GM12878 (cell line): Measurements from ENCODE around the gene DNAH17. TPM values are rescaled to one million over a fixed set of nuclear protein-coding genes. Genes with fewer than 3 reads are reported as not detected.

Experiments used
- ATAC-seq: fragments of 200-7000 bp; cut with Tn5 transposase; 3 replicates; pipeline ENCODE4 v1.9.1; 2020; ENCODE audit warnings: mild to moderate bottlenecking, moderate library complexity
- BruUV-seq: library from RNA; stranded (reverse); fragments of 400-500 nt; replicated peaks from 2 replicates; lab custom pipeline; 2021; lab: Mats Ljungman, UMichigan
- CTCF ChIA-PET: fragments of 300-600 bp; sonication (Branson Sonifier 250); formaldehyde crosslinking; extraction: SDS; loops from one replicate; lab custom pipeline; 2021; ENCODE audit warnings: inconsistent platforms; lab: Yijun Ruan, JAX
- POLR2A ChIA-PET: fragments of 350-600 bp; formaldehyde crosslinking; extraction: SDS; loops from one replicate; lab custom pipeline; 2021; ENCODE audit warnings: inconsistent platforms; lab: Charles Lee
- RAD21 ChIA-PET: fragments of 300-600 bp; sonication (Branson Sonifier 250); formaldehyde crosslinking; loops from one replicate; lab custom pipeline; 2023; ENCODE audit warnings: antibody characterized with exemption; ENCODE audit not compliant: unreplicated experiment; lab: Charles Lee
- SMC1A ChIA-PET: fragments of 300-600 bp; sonication (Branson Sonifier 250); formaldehyde crosslinking; loops from one replicate; lab custom pipeline; 2023; ENCODE audit not compliant: unreplicated experiment, uncharacterized antibody; lab: Charles Lee
- DNase-seq: peaks from one replicate; pipeline ENCODE4 v3.0.0-alpha.2; 2011; ENCODE audit warnings: low read depth, low spot score
- FAIRE-seq: peaks from 3 replicates; lab custom pipeline; 2011; peaks lifted over from hg19 to GRCh38; lab: Jason Lieb, UNC
- H2AFZ ChIP-seq: 2 replicates; pipeline ENCODE4 v1.6.0; 2011; ENCODE audit warnings: low read depth, low read length, control low read depth; ENCODE audit not compliant: control insufficient read depth
- H3K27ac ChIP-seq: 2 replicates; pipeline ENCODE4 v1.5.1; 2011; ENCODE audit warnings: control low read depth; ENCODE audit not compliant: control insufficient read depth, insufficient read depth
- H3K27me3 ChIP-seq, 2 experiments: replicated peaks in 1 of 2; 2 replicates each; pipeline versions ENCODE4 v1.6.0 to v1.6.1; 2011; ENCODE audit warnings: low read length in 1 of 2; ENCODE audit not compliant: control insufficient read depth in 2 of 2, insufficient read depth in 2 of 2
- H3K36me3 ChIP-seq, 2 experiments: 2 replicates each; pipeline ENCODE4 v1.5.1; 2011; ENCODE audit warnings: low read length in 1 of 2; ENCODE audit not compliant: control insufficient read depth in 2 of 2, insufficient read depth in 2 of 2
- H3K4me1 ChIP-seq: 2 replicates; pipeline ENCODE4 v1.6.1; 2011; ENCODE audit warnings: mild to moderate bottlenecking, low read length, moderate library complexity, mixed read lengths; ENCODE audit not compliant: control insufficient read depth, insufficient read depth
- H3K4me2 ChIP-seq: 2 replicates; pipeline ENCODE4 v1.6.0; 2011; ENCODE audit warnings: control low read depth; ENCODE audit not compliant: control insufficient read depth, insufficient read depth
- H3K4me3 ChIP-seq: fragments of 200-600 bp; sonication (generic); 2 replicates; pipeline ENCODE4 v1.5.1; 2016
- H3K79me2 ChIP-seq: 2 replicates; pipeline ENCODE4 v1.6.0; 2011; ENCODE audit warnings: low read length; ENCODE audit not compliant: control insufficient read depth, insufficient read depth
- H3K9ac ChIP-seq: 2 replicates; pipeline ENCODE4 v1.8.0; 2011; ENCODE audit warnings: low read length, control low read depth, mixed read lengths; ENCODE audit not compliant: control insufficient read depth, insufficient read depth
- H3K9me3 ChIP-seq: replicated peaks from 3 replicates; pipeline ENCODE4 v1.5.1; 2011; ENCODE audit warnings: mild to moderate bottlenecking, low read length; ENCODE audit not compliant: control insufficient read depth, insufficient read depth
- H4K20me1 ChIP-seq: 2 replicates; pipeline ENCODE4 v1.6.0; 2011; ENCODE audit not compliant: control insufficient read depth, insufficient read depth
- CEBPB ChIP-seq, 2 experiments: fragments of 150-350 bp in 1 of 2; IDR thresholded peaks; 2 replicates each; pipeline ENCODE4 v1.6.1; 2012 to 2014; ENCODE audit warnings: low read depth in 2 of 2, low read length in 2 of 2, borderline replicate concordance in 1 of 2, inconsistent platforms in 1 of 2
- ESRRA ChIP-seq: IDR thresholded peaks from 2 replicates; pipeline ENCODE4 v1.6.1; 2012; ENCODE audit warnings: mild to moderate bottlenecking, low read length, improper control_type of control experiment
- GABPA ChIP-seq: IDR thresholded peaks from 2 replicates; pipeline ENCODE4 v1.6.1; 2014; ENCODE audit warnings: antibody characterized with exemption, low read depth, mild to moderate bottlenecking, inconsistent platforms
- HCFC1 ChIP-seq: fragments of 150-350 bp; IDR thresholded peaks from 2 replicates; pipeline ENCODE4 v1.6.1; 2014; ENCODE audit warnings: low read length
- IRF4 ChIP-seq: IDR thresholded peaks from 2 replicates; pipeline ENCODE4 v1.6.1; 2011; ENCODE audit warnings: low read depth, low read length
- PAX5 ChIP-seq: IDR thresholded peaks from 2 replicates; pipeline ENCODE4 v1.6.1; 2011; ENCODE audit warnings: low read depth, low read length, borderline replicate concordance
- POLR2AphosphoS2 ChIP-seq: IDR thresholded peaks from 2 replicates; pipeline ENCODE4 v1.6.1; 2011; ENCODE audit warnings: low read depth, mild to moderate bottlenecking, low read length, improper control_type of control experiment, moderate library complexity
- POLR2AphosphoS5 ChIP-seq: IDR thresholded peaks from 2 replicates; pipeline ENCODE4 v1.6.1; 2011; ENCODE audit warnings: mild to moderate bottlenecking, low read length, inconsistent platforms
- RB1 ChIP-seq: fragments of 450-650 bp; formaldehyde crosslinking; IDR thresholded peaks from 2 replicates; pipeline ENCODE4 v1.6.1; 2017; ENCODE audit warnings: mild to moderate bottlenecking, borderline replicate concordance
- TARDBP ChIP-seq: IDR thresholded peaks from 2 replicates; pipeline ENCODE4 v1.6.1; 2016; ENCODE audit warnings: borderline replicate concordance
- ZNF24 ChIP-seq: fragments of 450-650 bp; IDR thresholded peaks from 2 replicates; pipeline ENCODE4 v1.6.1; 2017; ENCODE audit warnings: antibody characterized with exemption, mild to moderate bottlenecking
- ZNF384 ChIP-seq: IDR thresholded peaks from 2 replicates; pipeline ENCODE4 v1.6.1; 2012; ENCODE audit warnings: low read depth, mild to moderate bottlenecking, low read length, improper control_type of control experiment, borderline replicate concordance
- ZNF622 ChIP-seq: fragments of 450-650 bp; IDR thresholded peaks from 2 replicates; pipeline ENCODE4 v1.6.1; 2017; ENCODE audit warnings: mild to moderate bottlenecking, inconsistent platforms
- ZSCAN29 ChIP-seq: fragments of 450-650 bp; IDR thresholded peaks from 2 replicates; pipeline ENCODE4 v1.6.1; 2017; ENCODE audit warnings: mild to moderate bottlenecking, moderate library complexity
- WGBS: methylation state at CpG from one replicate; pipeline ENCODE4 v1.1.6; 2016; ENCODE audit warnings: low lambda C conversion rate; ENCODE audit not compliant: insufficient replicate concordance, insufficient coverage; ENCODE audit errors: missing lambda C conversion rate; 5-methylcytosine and 5-hydroxymethylcytosine counted together
- in situ Hi-C: fragments of 300-500 bp; cut with MboI; formaldehyde crosslinking; loops from 9 replicates; pipeline ENCODE4 v1.14.3; 2018; ENCODE audit warnings: mixed read lengths
- intact Hi-C: fragments of 100-400 bp; cut with micrococcal nuclease; formaldehyde crosslinking; loops from one replicate; pipeline ENCODE4 v1.14.2; 2022; ENCODE audit not compliant: unreplicated experiment
- polyA plus RNA-seq, 11 experiments: library from polyadenylated mRNA; depleted of rRNA in 4 of 11; unstranded in 6 of 11; stranded (reverse) in 5 of 11; fragments of >200 nt; fragmentation: Nextera tagmentation in 4 of 11; fragmentation: Illumina TruSeq in 1 of 11; extraction: Ambion mirVana in 4 of 11; extraction: Trizol in 1 of 11; gene quantifications; 1 replicate in 1 of 11; 2 replicates in 10 of 11; pipeline versions ENCODE4 v1.2.1 to v1.2.3, GENCODE V29; 2011 to 2016; ENCODE audit warnings: inconsistent platforms in 2 of 11, missing spikeins in 2 of 11, low read depth in 1 of 11
- total RNA-seq, 4 experiments: library from RNA; depleted of rRNA in 3 of 4; stranded (reverse); fragments of >200 nt in 3 of 4; fragmentation: Illumina TruSeq in 1 of 4; extraction: Trizol in 1 of 4; gene quantifications; 2 replicates each; pipeline versions ENCODE4 v1.2.1 to v1.2.3, GENCODE V29; 2013 to 2021
- TF ChIP-seq, protein P1 (sequence below): fragments of 450-650 bp; IDR thresholded peaks from 2 replicates; pipeline ENCODE4 v1.6.1; 2017; ENCODE audit warnings: mild to moderate bottlenecking, low read depth, inconsistent platforms; ENCODE audit not compliant: poor library complexity, severe bottlenecking
- TF ChIP-seq, protein P2 (sequence below): fragments of 450-650 bp; IDR thresholded peaks from 2 replicates; pipeline ENCODE4 v1.6.1; 2017; ENCODE audit warnings: antibody characterized with exemption, mild to moderate bottlenecking, moderate library complexity
- TF ChIP-seq, protein P3 (sequence below): IDR thresholded peaks from 2 replicates; pipeline ENCODE4 v1.6.1; 2012; ENCODE audit warnings: low read length, inconsistent platforms

DNAH17 gene
- total and polyA plus RNA-seq, 10 of the 15 experiments (the other 5 are each of a cell fraction or from before 2014, with no cell fraction given), result 0.16 to 2.9 (median 0.56) TPM

DNA sequence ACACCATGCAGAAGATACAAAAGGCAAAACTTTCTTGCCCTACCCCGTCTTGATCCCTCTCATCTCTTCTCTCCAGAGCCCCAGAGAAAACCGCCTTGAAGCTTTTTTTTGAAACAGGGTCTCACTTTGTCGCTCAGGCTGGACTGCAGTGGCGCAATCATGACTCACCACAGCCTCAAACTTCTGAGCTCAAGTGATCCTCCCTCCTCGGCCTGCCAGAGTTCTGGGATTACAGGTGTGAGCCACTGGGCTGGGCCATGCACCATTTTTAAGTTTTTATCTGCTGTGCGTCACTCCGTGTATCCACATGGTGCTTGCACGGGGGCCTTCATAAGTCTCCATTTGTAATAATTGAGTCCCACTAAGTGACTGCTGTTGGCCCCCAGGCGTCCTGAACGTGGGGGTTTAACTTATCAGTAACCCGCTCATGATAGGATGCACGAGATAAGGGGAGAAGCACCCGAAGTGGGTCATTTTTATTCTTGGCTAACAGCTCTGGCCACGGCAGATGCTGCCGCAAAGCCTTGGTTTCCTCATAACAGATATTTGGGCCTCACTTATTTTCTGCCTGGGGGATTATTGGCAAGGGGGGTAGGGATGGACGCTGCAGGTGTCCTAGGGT, 8.6 kb downstream of the DNAH17 start:
- ATAC-seq (no peak), DNase-seq (no peak)
- Histone ChIP-seq H4K20me1 (no peaks in the 10 kb centered on the region), H3K79me2 (no peaks in the 10 kb centered on the region), H3K27me3 (peaks cover 2 to 3% of the 10 kb centered on the region in 2 experiments; a peak in 3 of 4 replicates)
- no TSS peak for BruUV-seq
- CTCF ChIA-PET, result no interaction called here
- TF ChIP-seq RB1 (no peak), ESRRA (no peak), ZNF622 (no peak), ZSCAN29 (no peak), CEBPB (IDR thresholded peaks at IDR 0.05; ENCODE audit: borderline replicate concordance in 1 of 2, low read depth in 2 of 2, low read length in 2 of 2) (no peak), PAX5 (no peak), IRF4 (no peak), ZNF384 (no peak), POLR2AphosphoS5 (no peak), GABPA (no peak), ZNF24 (no peak), POLR2AphosphoS2 (no peak), TARDBP (no peak), HCFC1 (no peak)
- TF ChIP-seq, protein P1, sequence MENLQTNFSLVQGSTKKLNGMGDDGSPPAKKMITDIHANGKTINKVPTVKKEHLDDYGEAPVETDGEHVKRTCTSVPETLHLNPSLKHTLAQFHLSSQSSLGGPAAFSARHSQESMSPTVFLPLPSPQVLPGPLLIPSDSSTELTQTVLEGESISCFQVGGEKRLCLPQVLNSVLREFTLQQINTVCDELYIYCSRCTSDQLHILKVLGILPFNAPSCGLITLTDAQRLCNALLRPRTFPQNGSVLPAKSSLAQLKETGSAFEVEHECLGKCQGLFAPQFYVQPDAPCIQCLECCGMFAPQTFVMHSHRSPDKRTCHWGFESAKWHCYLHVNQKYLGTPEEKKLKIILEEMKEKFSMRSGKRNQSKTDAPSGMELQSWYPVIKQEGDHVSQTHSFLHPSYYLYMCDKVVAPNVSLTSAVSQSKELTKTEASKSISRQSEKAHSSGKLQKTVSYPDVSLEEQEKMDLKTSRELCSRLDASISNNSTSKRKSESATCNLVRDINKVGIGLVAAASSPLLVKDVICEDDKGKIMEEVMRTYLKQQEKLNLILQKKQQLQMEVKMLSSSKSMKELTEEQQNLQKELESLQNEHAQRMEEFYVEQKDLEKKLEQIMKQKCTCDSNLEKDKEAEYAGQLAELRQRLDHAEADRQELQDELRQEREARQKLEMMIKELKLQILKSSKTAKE, result no peak
- TF ChIP-seq, protein P2, sequence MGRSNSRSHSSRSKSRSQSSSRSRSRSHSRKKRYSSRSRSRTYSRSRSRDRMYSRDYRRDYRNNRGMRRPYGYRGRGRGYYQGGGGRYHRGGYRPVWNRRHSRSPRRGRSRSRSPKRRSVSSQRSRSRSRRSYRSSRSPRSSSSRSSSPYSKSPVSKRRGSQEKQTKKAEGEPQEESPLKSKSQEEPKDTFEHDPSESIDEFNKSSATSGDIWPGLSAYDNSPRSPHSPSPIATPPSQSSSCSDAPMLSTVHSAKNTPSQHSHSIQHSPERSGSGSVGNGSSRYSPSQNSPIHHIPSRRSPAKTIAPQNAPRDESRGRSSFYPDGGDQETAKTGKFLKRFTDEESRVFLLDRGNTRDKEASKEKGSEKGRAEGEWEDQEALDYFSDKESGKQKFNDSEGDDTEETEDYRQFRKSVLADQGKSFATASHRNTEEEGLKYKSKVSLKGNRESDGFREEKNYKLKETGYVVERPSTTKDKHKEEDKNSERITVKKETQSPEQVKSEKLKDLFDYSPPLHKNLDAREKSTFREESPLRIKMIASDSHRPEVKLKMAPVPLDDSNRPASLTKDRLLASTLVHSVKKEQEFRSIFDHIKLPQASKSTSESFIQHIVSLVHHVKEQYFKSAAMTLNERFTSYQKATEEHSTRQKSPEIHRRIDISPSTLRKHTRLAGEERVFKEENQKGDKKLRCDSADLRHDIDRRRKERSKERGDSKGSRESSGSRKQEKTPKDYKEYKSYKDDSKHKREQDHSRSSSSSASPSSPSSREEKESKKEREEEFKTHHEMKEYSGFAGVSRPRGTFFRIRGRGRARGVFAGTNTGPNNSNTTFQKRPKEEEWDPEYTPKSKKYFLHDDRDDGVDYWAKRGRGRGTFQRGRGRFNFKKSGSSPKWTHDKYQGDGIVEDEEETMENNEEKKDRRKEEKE, result no peak
- TF ChIP-seq, protein P3, sequence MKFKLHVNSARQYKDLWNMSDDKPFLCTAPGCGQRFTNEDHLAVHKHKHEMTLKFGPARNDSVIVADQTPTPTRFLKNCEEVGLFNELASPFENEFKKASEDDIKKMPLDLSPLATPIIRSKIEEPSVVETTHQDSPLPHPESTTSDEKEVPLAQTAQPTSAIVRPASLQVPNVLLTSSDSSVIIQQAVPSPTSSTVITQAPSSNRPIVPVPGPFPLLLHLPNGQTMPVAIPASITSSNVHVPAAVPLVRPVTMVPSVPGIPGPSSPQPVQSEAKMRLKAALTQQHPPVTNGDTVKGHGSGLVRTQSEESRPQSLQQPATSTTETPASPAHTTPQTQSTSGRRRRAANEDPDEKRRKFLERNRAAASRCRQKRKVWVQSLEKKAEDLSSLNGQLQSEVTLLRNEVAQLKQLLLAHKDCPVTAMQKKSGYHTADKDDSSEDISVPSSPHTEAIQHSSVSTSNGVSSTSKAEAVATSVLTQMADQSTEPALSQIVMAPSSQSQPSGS, result no peak
- TF ChIP-seq, all 136 proteins: peak for 0
- POLR2A ChIA-PET, result no interaction called here
- H3K4me1 ChIP-seq, result no peaks in the 10 kb centered on the region
- SMC1A ChIA-PET, result no interaction called here
- H3K27ac ChIP-seq, result no peak overlapping the region
- FAIRE-seq, result no peak
- no peak overlapping the region for H3K4me3 ChIP-seq
- RAD21 ChIA-PET, result no interaction called here
- intact Hi-C loops (no loop called here), in situ Hi-C loops (no loop called here)
- H3K9ac ChIP-seq, result no peak overlapping the region
- no peak overlapping the region for H2AFZ ChIP-seq
- no peaks in the 10 kb centered on the region for H3K9me3 ChIP-seq
- WGBS, result 41% methylated on average over 16 of the region's 16 CpGs
- no peak overlapping the region for H3K4me2 ChIP-seq
- H3K36me3 ChIP-seq, result no peaks in the 10 kb centered on the region
